CD4-positive, alpha-beta memory T cell (primary cell): ENCODE data around the gene GOLGA8G. TPM values are rescaled to one million over a fixed set of nuclear protein-coding genes. Genes with fewer than 3 reads are reported as not detected.

Experiments used
- microRNA-seq: library from miRNA; unstranded; fragments of <30 nt; microRNA quantifications from one replicate; pipeline ENCODE4 v1.2.0, GENCODE V29; 2021; ENCODE audit warnings: borderline replicate concordance, borderline number of aligned reads, borderline microRNAs expressed, mixed read lengths
- polyA plus RNA-seq, 2 donors: library from polyadenylated mRNA; unstranded; fragments of 300-500 nt; fragmentation: Illumina TruSeq; gene quantifications; one replicate each; pipeline ENCODE4 v1.2.3, GENCODE V29; 2021
- total RNA-seq, 2 experiments: library from RNA; stranded (reverse); gene quantifications; one replicate each; pipeline ENCODE4 v1.2.3, GENCODE V29; 2021

GOLGA8G gene
- total and polyA plus RNA-seq, 4 experiments from 2014 or later = not detected

Small RNA genes within 50 kb of the gene (microRNA-seq; reads per million reads assigned to microRNA genes)
- gene MIR4509-3 = not detected

Other genes starting within 250 kb of the GOLGA8G start
- 10 to 100 TPM; 48.5 to 55.1 TPM for gene HERC2, start 210.8 kb downstream of the GOLGA8G start, total RNA-seq
- 1 to 10 TPM; 3.4 to 9.4 TPM for gene HERC2, start 210.8 kb downstream of the GOLGA8G start, polyA plus RNA-seq
- not detected for gene GOLGA6L24, start 174.9 kb downstream of the GOLGA8G start, total RNA-seq
- gene GOLGA6L24, start 174.9 kb downstream of the GOLGA8G start, polyA plus RNA-seq = not detected
- gene GOLGA8F, start 154.3 kb downstream of the GOLGA8G start, total RNA-seq = not detected
- not detected for gene GOLGA8F, start 154.3 kb downstream of the GOLGA8G start, polyA plus RNA-seq
- not detected for gene GOLGA6L25, start 20.6 kb upstream of the GOLGA8G start, total RNA-seq
- not detected for gene GOLGA6L25, start 20.6 kb upstream of the GOLGA8G start, polyA plus RNA-seq
- 1 to 10 TPM; 2.9 to 3.1 TPM for gene GOLGA8M, start 179.4 kb upstream of the GOLGA8G start, total RNA-seq
- gene GOLGA8M, start 179.4 kb upstream of the GOLGA8G start, polyA plus RNA-seq = not detected